GM21515 (cell line): ENCODE measurements around the gene DOCK9.
"Not testable (repeated sequence)": the region's sequence is repeated elsewhere in the genome, so short reads cannot be mapped to it uniquely, and the experiment has no call there.

Experiments used
- ATAC-seq: cut with Tn5 transposase; IDR thresholded peaks from one replicate; pipeline ENCODE4 v1.9.1; 2021; ENCODE audit not compliant: unreplicated experiment

Gene DOCK9

DNA sequence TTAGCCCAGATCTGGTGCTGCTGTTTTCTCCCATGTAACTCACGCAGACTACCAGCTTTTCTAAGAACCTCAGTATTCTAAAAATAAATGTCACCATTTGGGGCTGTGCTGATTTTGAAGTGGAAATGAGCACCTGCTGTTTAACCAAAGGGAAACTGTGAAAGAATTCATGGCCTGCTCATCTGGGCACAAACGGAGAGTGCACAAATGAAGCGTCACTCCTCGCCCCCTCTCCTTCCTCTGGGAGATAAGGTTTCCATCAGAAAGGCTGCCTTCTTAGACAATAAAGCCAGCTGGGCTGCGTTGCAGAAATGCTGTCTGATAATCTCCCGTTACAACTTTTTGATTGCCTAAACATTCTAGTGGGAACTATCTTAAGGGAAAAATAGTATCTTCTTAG is 151.7 kb downstream of the DOCK9 start:
- no peak for ATAC-seq

DNA sequence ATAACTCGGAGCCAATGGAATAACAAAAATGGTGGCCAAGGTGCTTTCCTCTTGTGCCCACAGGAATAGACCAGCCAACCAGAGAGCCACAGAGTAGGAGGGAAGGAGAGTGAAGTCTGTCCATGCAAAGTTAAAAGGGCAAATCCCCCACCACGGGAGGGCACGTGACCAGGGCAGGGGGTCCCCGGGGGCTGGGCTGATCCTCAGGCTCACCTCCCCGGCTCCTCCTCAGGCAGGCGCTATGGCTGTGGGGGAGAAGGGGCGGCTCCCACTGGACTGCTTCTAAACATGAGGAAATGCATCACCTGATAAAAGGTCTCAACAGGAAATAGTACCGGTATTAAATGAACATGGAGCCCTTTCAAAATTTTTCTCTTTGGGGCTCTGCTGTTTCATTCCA is 152.2 kb downstream of the DOCK9 start:
- no peak for ATAC-seq

DNA sequence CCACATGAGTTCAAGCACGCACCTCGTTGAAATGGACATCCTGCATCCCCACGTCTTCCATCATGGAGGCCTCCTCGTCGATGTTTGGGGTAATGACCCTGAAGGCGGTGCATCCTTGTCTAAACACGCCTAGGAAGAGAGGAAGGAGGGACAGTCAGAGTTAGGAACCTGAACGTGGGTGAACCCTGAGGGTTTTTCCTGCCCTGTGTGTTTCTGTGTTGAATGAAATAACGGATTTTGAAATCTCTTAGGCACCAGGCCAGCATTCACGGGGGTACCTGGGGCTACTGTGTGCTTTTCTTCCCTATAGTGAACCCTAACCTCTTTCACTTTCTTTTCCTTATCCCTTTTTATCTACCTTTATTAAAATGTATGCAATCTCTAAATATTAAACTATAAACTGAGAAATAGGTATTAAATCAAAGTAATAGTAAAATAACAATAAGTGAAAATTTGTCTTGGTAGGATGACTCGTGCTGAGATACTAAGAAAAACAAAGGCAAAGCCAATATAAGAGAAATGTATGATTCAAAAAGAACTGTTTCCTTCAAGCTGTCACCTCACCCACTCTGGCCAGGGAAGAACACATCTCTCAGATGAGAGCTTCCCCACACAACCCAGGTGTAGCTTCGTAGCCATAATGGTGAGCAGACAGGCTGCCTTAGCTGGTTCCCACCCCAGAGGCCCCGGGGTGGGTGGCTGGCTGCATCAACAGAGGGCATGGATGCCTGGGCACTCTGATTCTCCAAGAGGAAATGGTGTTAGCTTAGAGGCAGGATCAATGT is 153.3 kb downstream of the DOCK9 start:
- no peak for ATAC-seq

DNA sequence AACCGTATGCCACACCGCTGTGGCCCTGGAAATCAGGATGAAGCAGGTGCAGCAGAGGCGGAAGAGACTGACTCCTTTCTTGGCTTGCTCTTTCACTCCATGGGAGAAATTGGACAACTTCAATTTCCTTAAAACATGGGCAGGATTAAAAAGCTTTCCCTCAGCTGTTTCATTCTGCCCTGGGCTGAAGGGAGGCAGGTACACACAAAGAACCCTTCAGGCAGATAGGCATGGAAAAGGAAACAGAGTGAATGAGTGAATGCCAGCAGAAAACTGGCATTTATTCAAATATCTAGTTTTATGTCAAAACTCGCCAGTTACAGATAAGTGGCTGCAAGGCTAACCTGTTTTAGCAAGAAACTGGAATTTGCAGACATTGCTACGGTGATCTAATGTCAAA is 154.4 kb downstream of the DOCK9 start:
- no peak for ATAC-seq

DNA sequence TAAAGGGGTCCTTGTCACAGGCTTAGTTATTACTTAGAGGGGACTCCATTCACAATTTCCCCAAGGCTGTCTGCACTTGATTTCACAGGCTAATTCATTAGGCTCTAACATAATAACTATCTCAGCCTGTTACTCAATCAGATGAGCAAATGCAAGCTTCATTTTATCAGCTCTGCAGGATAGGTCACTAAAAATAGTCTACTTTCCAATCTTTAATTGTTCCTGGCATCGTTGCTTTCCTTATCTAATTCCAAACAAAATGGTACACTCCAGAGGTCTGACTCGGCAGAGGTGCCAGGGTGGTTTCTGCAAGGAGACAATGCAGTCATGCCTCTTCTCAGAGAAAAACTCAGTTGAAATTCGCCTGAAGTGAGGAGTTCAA is 155.6 kb downstream of the DOCK9 start:
- ATAC-seq: no peak

DNA sequence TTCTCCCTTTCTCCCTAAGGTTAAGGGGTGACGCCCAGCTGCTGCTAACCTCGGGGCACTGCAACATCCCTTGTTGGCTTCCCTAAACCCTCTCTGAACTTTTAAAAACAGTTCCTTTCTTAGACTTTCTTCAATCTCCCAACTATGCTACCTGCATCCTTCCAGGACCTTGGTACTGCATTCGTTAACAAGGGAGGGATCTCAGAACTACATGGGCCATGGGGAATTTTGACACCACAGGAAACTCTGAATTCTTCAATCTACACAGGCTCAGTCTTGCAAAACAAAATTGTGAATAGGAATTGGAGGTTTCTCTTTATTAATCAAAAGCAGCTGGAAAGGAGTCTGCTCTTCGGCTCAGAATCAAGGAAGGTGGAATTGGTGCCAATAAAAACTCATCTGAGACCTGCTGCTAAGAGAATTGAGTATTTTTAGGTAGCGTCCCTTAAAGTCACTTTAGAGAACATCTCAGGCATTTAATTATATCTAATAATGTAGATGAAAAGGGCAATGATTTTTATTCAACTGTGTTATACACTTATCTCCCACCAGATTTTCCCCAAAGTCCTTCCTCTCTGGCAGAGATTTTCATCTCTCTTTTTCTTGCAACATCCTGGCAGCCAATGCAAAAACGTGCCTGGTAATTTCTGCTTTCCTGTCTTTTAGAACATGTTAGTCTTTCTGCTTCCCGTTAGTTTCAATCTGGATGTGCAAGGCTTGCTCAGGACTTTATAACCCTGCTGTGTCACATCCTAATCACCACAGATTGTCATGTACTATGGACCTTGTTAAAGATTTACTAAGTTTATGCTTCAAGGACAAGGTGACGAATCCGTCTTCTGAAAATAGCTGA is 156.3 kb downstream of the DOCK9 start:
- no peak for ATAC-seq

DNA sequence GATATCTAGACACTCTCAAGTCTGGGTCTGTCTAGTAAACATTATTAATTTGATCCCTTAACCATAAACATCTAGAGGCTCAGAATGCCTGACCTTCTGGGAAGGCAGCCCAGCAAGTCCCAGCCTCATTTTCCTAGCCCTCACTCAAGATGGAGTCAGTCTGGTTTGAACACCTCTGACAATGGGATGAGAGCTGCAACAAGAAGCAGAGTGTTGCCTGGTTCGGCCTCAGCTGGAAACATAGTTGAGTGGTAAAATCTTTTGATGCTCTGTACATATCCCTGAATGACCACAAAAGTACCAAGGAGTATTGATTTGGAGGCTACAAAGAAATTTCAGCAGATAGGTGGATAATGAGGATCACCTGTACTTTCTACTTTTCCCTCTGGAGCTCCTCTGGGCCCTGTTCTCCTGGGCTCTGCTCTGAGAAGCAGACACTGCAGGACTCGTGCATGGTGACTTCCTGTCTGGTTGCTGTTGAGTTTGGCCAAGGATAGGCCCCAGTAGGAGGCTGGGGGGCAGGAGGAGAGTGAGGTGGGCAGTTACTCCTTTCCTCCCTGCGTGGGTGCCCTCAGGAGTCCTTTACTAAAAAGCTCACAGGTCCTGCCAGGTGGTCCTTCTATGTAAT is 157.0 kb downstream of the DOCK9 start:
- no peak for ATAC-seq

DNA sequence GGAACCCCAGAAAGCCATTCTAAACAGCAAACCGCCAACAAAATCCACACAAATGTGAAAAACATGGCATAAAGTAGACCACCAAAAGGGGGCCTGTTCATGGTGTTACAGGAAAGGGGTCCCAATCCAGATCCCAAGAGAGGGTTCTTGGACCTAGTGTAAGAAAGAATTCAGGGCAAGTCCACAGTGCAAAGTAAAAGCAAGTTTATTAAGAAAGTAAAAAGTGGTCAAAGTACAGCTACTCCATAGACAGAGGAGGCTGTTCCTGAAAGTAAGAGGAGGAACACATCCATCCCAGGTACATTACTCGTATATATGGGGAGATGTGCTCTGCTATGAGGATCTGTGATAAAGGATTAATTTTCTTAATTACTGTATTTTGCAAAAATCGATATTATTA is 157.6 kb downstream of the DOCK9 start:
- ATAC-seq: no peak

DNA sequence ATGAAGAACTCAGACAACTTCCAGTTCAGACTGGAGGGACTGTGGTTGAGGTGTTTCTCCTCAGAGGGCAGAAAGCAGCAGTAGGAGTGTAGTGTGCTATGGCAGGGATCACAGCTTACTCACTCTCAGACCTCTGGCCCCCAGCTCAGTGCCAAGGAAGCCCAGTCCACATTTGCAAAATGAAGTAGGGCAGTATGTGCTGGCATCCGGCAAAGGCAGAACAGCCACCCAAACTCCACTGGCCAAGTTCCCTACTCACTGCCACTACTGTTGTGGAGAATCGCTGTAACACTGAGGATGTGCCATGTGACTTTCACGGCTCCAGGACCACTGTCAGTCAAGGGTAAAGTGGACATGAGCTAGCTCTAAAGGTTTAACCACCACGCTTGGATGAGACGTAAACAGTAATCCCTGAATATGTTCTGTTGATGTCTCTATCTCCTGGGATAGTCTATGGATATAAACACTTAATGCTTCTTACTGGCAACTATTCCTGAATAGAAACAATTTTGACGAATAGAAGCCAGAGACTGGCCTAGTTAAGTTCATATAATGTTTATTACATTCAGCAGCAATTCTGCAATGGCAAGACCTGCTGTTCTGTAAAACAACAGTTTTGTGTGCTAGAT is 158.4 kb downstream of the DOCK9 start:
- ATAC-seq: no peak

DNA sequence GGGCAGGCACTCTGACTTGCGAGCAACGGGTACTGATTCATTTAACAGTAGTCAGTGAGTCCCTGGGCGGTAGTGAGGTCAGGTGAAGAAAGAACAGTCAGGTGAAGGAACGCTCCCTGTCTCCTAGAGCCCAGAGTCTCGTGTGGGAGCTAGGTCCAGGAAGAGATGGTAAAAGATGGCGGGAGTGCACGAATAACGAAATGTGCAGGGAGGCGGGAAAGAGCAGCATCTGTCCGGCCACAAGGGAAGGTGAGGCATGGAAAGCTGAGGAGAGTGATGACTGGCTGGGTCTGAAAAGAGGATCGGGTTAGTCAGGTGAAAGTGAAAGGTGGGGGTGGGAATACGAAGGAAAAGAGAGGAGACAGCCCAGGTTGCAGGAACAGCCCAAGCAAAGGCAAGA is 161.5 kb downstream of the DOCK9 start:
- no peak for ATAC-seq

DNA sequence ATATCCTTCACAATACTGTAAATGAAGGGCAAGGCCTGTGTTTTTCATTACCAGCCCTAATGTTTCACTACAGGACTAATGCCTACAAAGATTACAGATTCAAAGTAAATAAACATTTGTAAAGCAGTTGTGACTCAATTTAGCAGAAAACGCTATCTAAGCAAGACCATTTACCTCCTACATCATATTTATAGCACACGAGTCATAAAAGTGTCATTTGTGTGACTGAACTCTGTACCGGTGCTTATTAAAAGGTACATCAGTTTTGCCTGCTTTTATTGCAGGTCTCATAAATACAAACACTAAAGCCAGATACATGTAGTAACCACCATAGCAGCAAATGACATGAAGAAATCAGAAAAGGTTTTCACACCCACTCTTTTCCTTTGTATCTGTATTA is 163.9 kb downstream of the DOCK9 start:
- ATAC-seq: no peak

DNA sequence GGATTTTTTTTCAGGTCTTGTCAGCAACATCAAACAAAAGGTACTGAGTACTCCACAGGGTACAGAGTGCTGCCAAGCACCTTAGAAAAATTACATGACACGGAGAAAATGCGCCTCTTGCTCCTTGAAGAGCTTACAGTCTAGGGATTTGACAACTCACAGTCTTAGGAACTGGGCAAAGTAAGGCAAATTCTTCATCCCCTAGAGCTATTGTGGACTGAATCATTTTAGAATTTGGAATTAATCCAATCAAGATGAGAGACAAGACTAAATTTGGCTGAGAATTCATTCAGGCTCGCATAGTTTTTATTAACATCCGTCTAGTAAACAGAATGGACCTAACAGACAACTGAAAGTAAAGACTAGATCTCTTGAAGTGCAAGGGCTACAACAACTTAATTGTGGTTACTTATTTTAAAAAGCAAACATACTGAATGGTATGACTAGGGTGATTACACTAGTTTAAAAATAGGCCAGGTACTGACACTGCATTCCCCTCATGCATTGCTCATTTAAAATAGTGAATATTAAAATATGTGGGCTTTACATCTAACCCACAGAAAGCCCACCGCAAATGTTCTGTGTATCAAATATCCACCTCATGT is 165.6 kb downstream of the DOCK9 start:
- not testable (repeated sequence) for ATAC-seq

DNA sequence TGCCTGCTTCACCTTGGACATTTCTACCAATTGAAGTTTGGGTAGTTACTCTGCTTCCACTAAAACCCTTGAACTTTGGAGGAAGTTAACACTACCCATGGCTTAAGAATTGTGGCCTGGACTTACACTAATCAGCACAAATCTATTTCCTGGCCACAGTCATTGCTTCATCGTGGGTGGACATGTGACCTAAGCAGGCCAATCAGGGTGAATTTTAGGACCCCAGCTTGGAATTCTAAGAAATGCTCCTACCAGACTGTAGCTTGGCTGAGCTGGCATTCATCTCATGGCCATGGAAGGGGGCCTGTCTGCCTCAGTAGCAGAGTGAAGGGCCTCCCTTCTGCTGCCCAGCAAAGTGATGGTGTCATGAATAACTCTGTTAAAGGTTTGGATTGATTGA is 167.1 kb downstream of the DOCK9 start:
- no peak for ATAC-seq

DNA sequence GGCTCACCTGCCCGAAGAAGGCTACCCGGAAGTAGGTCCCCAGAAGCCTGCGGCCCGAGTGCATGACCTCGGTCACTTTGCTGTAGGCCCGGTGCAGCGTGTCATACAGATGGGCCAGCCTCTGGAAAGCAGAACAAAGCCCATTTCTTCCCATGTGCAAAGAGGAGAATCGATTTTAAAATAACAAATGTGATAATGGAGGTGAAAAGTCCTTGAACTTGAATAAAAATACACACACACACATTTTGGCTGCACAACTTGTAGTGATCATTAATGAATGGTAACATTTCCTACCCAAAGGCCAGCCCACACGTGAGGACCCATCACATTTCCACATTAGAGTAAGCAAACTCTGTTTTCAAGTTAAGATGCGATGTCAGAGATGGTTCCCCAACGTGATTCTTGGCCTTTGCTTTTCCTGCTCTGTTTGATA is 168.5 kb downstream of the DOCK9 start:
- ATAC-seq: no peak

DNA sequence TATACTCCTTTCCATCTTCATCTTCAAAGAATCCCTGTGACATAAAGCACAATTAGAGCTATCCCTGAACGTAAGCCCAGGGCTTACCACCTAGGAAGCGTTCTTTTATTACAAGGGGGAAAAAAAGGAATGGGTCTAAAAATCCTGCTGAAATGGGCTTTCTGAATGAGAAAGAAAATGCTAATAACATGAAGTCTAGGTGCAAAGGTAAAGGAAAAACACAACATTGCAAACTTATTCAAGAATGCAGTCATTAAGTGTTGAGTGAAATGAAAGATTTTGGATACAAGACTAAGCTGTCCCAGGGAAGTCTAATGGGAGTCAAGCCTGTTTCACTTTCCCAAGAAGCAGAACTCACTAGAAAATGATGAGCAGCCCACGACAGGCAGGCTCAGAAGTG is 170.1 kb downstream of the DOCK9 start:
- no peak for ATAC-seq

DNA sequence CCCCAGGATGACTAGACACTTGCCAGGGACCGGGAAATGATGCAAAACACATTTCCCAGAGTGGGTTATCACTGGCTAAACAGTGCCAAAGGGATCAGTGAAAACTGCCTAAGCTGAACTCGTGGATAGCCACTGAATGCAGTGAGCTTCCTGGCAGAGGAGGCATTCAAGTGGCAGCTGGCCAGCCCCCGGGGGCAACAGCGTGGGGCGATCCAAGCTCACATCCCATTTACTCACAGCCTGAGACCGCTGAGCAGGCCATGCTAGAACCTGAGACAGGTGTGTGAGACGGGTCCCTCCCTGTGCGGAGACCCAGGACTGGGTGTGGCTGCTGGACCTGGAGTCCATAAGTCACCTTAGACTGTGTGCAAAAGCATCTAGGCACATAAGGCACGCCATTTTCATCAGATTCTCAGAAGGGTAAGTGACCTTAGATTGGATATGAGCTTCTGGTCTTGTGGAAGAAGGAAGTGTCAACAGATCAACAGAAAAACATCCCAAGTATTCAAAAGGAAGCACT is 173.5 kb downstream of the DOCK9 start:
- ATAC-seq: no peak

DNA sequence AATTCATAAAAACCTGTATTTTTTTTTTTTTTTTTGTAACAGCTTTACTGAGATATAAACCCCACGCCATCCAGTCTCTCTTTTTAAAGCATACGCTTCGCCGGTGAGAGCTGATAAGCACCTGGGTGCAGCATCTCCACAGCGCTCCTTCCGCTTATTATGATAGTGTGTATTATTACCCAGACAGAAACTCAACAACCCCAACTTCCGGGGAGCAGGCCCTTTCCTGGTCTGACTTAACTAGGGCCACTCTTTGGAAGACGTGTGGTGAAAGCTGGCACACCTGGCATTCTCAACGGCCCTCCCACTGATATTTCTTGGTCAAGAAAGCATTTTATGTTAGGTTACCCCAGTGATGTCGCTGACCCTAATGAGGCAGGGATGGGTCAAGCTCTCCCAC is 173.9 kb downstream of the DOCK9 start:
- no peak for ATAC-seq

DNA sequence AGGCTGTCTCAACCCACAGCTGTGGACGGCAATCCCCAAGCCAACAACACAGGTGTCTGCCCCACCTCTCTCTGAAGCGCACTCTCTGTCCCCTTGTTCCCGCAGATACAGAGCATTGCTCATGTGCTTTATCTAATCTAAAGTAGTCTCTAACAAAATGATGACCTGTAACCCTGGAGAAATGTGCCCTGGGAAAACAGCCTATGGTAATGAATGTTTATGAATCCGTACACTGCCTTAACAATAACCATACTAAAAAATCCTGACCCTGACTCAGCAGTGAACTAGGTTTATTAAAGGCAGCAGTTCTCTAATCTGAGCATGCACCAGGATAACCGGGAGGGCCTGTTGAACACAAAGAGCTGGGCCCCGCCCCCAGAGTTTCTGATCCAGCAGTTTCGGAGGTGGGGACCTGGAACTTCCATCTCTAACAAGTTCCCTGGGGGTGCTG is 174.7 kb downstream of the DOCK9 start:
- ATAC-seq: no peak

DNA sequence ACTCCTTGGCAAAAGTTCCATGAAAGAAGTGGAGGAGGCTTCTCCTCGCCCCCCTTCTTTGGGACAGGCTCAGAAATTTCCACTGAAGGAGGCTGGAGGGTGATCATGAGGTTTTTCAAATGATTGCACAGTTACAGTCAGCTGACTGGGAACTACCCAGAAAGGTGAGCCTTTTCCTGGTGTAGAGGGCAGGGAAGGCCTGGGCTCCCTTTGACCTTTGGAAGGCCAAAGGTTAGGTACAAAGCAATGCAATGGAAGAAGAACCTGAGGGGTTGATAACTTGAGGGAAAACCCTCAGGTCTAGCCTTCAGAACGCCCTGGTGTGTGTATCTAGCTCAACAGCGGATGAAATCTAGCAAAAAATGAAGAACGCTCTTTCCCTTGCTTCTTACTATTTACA is 175.3 kb downstream of the DOCK9 start:
- ATAC-seq: no peak

DNA sequence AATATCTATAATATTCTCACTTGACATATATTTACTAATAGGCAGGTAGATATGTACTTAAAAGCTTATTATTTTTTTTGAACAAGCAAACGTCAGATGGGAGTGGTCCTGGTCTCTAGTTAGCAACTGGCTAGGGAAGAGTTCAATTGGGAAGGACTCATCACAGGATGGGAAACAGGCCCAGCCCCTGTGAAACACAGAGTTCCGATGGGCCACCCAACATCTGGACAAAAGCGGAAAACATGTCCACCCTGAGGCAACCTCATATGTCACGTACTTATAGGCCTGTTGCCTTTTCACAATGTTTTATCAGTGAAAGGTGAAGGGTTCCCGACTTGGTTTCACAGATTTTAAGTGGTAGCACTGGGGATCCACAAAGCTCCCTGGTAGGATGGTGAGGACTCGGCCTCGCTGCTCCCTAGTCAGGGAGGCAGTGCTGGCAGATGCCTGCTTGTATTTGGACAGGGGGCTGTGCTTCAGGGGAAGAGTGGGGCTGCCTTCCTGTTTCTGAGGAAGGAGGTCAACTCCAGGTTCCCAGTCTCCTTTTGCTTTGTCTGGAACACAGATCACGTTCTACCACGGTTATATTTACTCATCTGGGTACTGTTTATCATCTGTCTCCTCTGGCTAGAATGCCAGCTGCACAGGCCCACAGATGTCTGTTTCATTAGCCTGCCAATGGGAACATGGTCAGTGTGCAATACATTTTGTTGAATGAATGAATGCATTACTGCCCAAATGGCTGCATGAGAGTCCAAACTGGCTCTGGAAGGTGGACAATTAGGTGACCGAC is 176.0 kb downstream of the DOCK9 start:
- no peak for ATAC-seq
